Endodermal cell (in vitro differentiated cells): ENCODE results near the gene DNAJC19. TPM values are rescaled to one million over a fixed set of nuclear protein-coding genes. Genes with fewer than 3 reads are reported as not detected.

Experiments
- DNase-seq: peaks from one replicate; pipeline ENCODE4 v3.0.0-alpha.2; 2017
- H3K27ac ChIP-seq: 2 replicates; pipeline ENCODE4 v1.5.1; 2013; ENCODE audit warnings: mild to moderate bottlenecking, low read depth, low read length, moderate library complexity
- H3K27me3 ChIP-seq: 2 replicates; pipeline ENCODE4 v1.6.1; 2013; ENCODE audit warnings: mild to moderate bottlenecking, low read length, moderate library complexity; ENCODE audit not compliant: insufficient read depth, control insufficient read depth, poor library complexity, severe bottlenecking
- H3K36me3 ChIP-seq: 2 replicates; pipeline ENCODE4 v1.7.0; 2013; ENCODE audit warnings: mild to moderate bottlenecking, low read length, moderate library complexity; ENCODE audit not compliant: control insufficient read depth, insufficient read depth
- H3K4me1 ChIP-seq: one replicate; pipeline ENCODE4 v1.7.0; 2013; ENCODE audit warnings: low read length; ENCODE audit not compliant: control insufficient read depth, insufficient read depth
- H3K4me3 ChIP-seq: 2 replicates; pipeline ENCODE4 v1.5.1; 2013; ENCODE audit warnings: mild to moderate bottlenecking, low read length, moderate library complexity
- H3K9ac ChIP-seq: 2 replicates; pipeline ENCODE4 v1.6.1; 2013; ENCODE audit warnings: mild to moderate bottlenecking, low read length, moderate library complexity; ENCODE audit not compliant: poor library complexity, severe bottlenecking; ENCODE audit errors: extremely low read depth
- H3K9me3 ChIP-seq: 2 replicates; pipeline ENCODE4 v1.6.1; 2013; ENCODE audit warnings: mild to moderate bottlenecking, low read length, moderate library complexity; ENCODE audit not compliant: control insufficient read depth
- H3K27ac Mint-ChIP-seq: 2 replicates; pipeline ENCODE4 v1.8.0; 2020; ENCODE audit warnings: mixed read lengths
- H3K27me3 Mint-ChIP-seq: 2 replicates; pipeline ENCODE4 v1.8.0; 2021; ENCODE audit warnings: mild to moderate bottlenecking, mixed read lengths; ENCODE audit not compliant: insufficient read depth
- H3K36me3 Mint-ChIP-seq: 2 replicates; pipeline ENCODE4 v1.8.0; 2020; ENCODE audit warnings: low read depth, mixed read lengths
- H3K4me1 Mint-ChIP-seq: 2 replicates; pipeline ENCODE4 v1.8.0; 2020; ENCODE audit warnings: mixed read lengths
- H3K4me3 Mint-ChIP-seq: 2 replicates; pipeline ENCODE4 v1.8.0; 2020; ENCODE audit warnings: mild to moderate bottlenecking, moderate library complexity, mixed read lengths
- H3K9me3 Mint-ChIP-seq: 2 replicates; pipeline ENCODE4 v1.8.0; 2020; ENCODE audit warnings: mild to moderate bottlenecking, mixed read lengths
- CTCF ChIP-seq: fragments of 200-600 bp; sonication (generic); conservative IDR thresholded peaks from 2 replicates; pipeline ENCODE4 v1.5.0; 2021; ENCODE audit warnings: antibody characterized with exemption, mild to moderate bottlenecking
- WGBS, 2 experiments: methylation state at CpG; one replicate each; pipeline versions ENCODE4 v1.1.5 to v1.1.7; 2013; ENCODE audit warnings: missing lambda C conversion rate in 2 of 2, mixed read lengths in 1 of 2; ENCODE audit not compliant: insufficient coverage in 1 of 2, insufficient read length in 1 of 2; 5-methylcytosine and 5-hydroxymethylcytosine counted together
- total RNA-seq, 2 donors: library from RNA; stranded (reverse); fragmentation: NEBNext Ultra II Directional in 1 of 2; extraction: Animal tissue kit (Norgen Biotek cat#: 25700) in 1 of 2; gene quantifications; 2 replicates in 1 of 2; 3 replicates in 1 of 2; pipeline ENCODE4 v1.2.1, GENCODE V29; 2021

Gene DNAJC19
- total RNA-seq, 2 donors from 2014 or later = 60.1 to 70.2 TPM

- no peak overlapping the region for H3K27ac Mint-ChIP-seq
- DNase-seq = no peak
- Histone ChIP-seq H3K9ac (no peak overlapping the region), H3K27ac (no peak overlapping the region), H3K9me3 (peaks cover 4% of the 10 kb centered on the region), H3K36me3 (no peaks in the 10 kb centered on the region), H3K27me3 (no peaks in the 10 kb centered on the region), H3K4me1 (no peaks in the 10 kb centered on the region), H3K4me3 (no peak overlapping the region)
- H3K4me3 Mint-ChIP-seq = no peak overlapping the region
- H3K36me3 Mint-ChIP-seq = no peaks in the 10 kb centered on the region
- H3K27me3 Mint-ChIP-seq = no peaks in the 10 kb centered on the region
- peaks cover 2% of the 10 kb centered on the region for H3K9me3 Mint-ChIP-seq
- no peak for TF ChIP-seq CTCF
- H3K4me1 Mint-ChIP-seq = no peaks in the 10 kb centered on the region
- 94% methylated on average over 2 of the region's 2 CpGs; no CpG with 5 or more reads in 1 of the 2 experiments for WGBS, 2 experiments
These were observed 28.2 kb upstream of the DNAJC19 start for GRCh38 chr3:181017690-181018089.

- H3K9ac ChIP-seq = no peak overlapping the region
- no peaks in the 10 kb centered on the region for H3K4me1 ChIP-seq
- Mint-ChIP-seq H3K4me1 (no peaks in the 10 kb centered on the region), H3K36me3 (no peaks in the 10 kb centered on the region), H3K4me3 (no peak overlapping the region), H3K27me3 (no peaks in the 10 kb centered on the region), H3K9me3 (peaks cover 9% of the 10 kb centered on the region), H3K27ac (no peak overlapping the region)
- H3K9me3 ChIP-seq = no peaks in the 10 kb centered on the region
- no peak for DNase-seq
- 79 to 81% methylated on average over 3 to 5 of the region's 5 CpGs for WGBS, 2 experiments
- no peaks in the 10 kb centered on the region for H3K36me3 ChIP-seq
- H3K4me3 ChIP-seq = no peak overlapping the region
- no peak overlapping the region for H3K27ac ChIP-seq
- no peaks in the 10 kb centered on the region for H3K27me3 ChIP-seq
- no peak for TF ChIP-seq CTCF
These were observed 19.7 kb upstream of the DNAJC19 start for GRCh38 chr3:181009225-181009624.

GRCh38 chr3:181008796-181009195 is 19.3 kb upstream of the DNAJC19 start:
- Histone ChIP-seq H3K27me3 (no peaks in the 10 kb centered on the region), H3K27ac (no peak overlapping the region), H3K4me3 (no peak overlapping the region), H3K4me1 (no peaks in the 10 kb centered on the region), H3K9me3 (no peaks in the 10 kb centered on the region), H3K36me3 (no peaks in the 10 kb centered on the region), H3K9ac (no peak overlapping the region)
- Mint-ChIP-seq H3K27me3 (no peaks in the 10 kb centered on the region), H3K4me3 (no peak overlapping the region), H3K36me3 (no peaks in the 10 kb centered on the region), H3K9me3 (peaks cover 9% of the 10 kb centered on the region), H3K27ac (no peak overlapping the region), H3K4me1 (peaks cover 1% of the 10 kb centered on the region)
- WGBS, 2 experiments = 93 to 100% methylated on average over 1 of the region's 1 CpG
- no peak for DNase-seq
- TF ChIP-seq CTCF = no peak
